OCI-LY7 (cell line): Measurements from ENCODE around the gene BUB3.

ENCODE experiments used
- CTCF ChIP-seq: fragments of 200-600 bp; sonication (generic); conservative IDR thresholded peaks from 2 replicates; pipeline ENCODE4 v1.5.1; 2014; ENCODE audit warnings: mild to moderate bottlenecking, antibody characterized with exemption, low read length, moderate library complexity, mixed read lengths
- EZH2phosphoT487 ChIP-seq: fragments of 200-600 bp; sonication (generic); IDR thresholded peaks from 2 replicates; pipeline ENCODE4 v1.6.1; 2018; ENCODE audit warnings: low read depth, borderline replicate concordance, mild to moderate bottlenecking, mixed run types, antibody characterized with exemption, low read length, moderate library complexity, mixed read lengths

- no peak for TF ChIP-seq CTCF
- TF ChIP-seq EZH2phosphoT487, result no peak
Measured at GRCh38 chr10:123148414-123149161, 5.6 kb upstream of the BUB3 start.
